HCT116 (cell line): Measurements from ENCODE around the gene CHRNB4. TPM values are rescaled to one million over a fixed set of nuclear protein-coding genes. Genes with fewer than 3 reads are reported as not detected.

Experiments used
- ATAC-seq: fragments of 200-7000 bp; cut with Tn5 transposase; 2 replicates; pipeline ENCODE4 v1.9.1; 2020; ENCODE audit warnings: mild to moderate bottlenecking, moderate library complexity
- BruUV-seq: library from RNA; stranded (reverse); fragments of 400-500 nt; replicated peaks from 2 replicates; lab custom pipeline; 2021; lab: Mats Ljungman, UMichigan
- CTCF ChIA-PET: fragments of 300-600 bp; sonication (Branson Sonifier 250); formaldehyde crosslinking; loops from one replicate; lab custom pipeline; 2021; ENCODE audit warnings: antibody characterized with exemption; lab: Charles Lee
- POLR2A ChIA-PET: fragments of 300-600, 350-600 bp; sonication (Branson Sonifier 250); formaldehyde crosslinking; loops from one replicate; lab custom pipeline; 2021; ENCODE audit warnings: antibody characterized with exemption; lab: Charles Lee
- RAD21 ChIA-PET, 2 experiments: fragments of 300-600 bp; sonication (Branson Sonifier 250); formaldehyde crosslinking; loops; one replicate each; lab custom pipeline; 2023; ENCODE audit warnings: low total read pairs in 2 of 2; ENCODE audit not compliant: uncharacterized antibody in 2 of 2, unreplicated experiment in 2 of 2, low non-redundant PET in 1 of 2; lab: Charles Lee
- DNase-seq: peaks from one replicate; pipeline ENCODE4 v3.0.0-alpha.2; 2010; ENCODE audit warnings: low read depth, low spot score
- H2AFZ ChIP-seq: fragments of 200-600 bp; shearing (Covaris generic), sonication (generic); 2 replicates; pipeline ENCODE4 v1.6.1; 2017; ENCODE audit warnings: low read depth, mixed run types, mixed read lengths, antibody characterized with exemption, low read length; ENCODE audit not compliant: poor library complexity, severe bottlenecking
- H3K27ac ChIP-seq: 2 replicates; pipeline ENCODE4 v1.5.1; 2012; ENCODE audit warnings: low read depth, low read length
- H3K27me3 ChIP-seq: fragments of 200-600 bp; sonication (generic); 2 replicates; pipeline ENCODE4 v1.6.1; 2016; ENCODE audit warnings: mixed run types, low read length, mixed read lengths; ENCODE audit not compliant: insufficient read depth
- H3K36me3 ChIP-seq, 2 experiments: fragments of 200-500 bp in 1 of 2; fragments of 200-600 bp in 1 of 2; sonication (Bioruptor generic) in 1 of 2; sonication (generic) in 1 of 2; 2 replicates each; pipeline versions ENCODE4 v1.5.1 to v1.6.1; 2014 to 2016; ENCODE audit warnings: low read length in 2 of 2, inconsistent platforms in 1 of 2, mixed read lengths in 1 of 2, mixed run types in 1 of 2; ENCODE audit not compliant: insufficient read depth in 2 of 2, control insufficient read depth in 1 of 2
- H3K4me1 ChIP-seq, 2 experiments: fragments of 200-600 bp in 1 of 2; sonication (generic) in 1 of 2; 2 replicates each; pipeline versions ENCODE4 v1.5.1 to v1.6.1; 2012 to 2017; ENCODE audit warnings: low read length in 2 of 2, inconsistent platforms in 1 of 2, mild to moderate bottlenecking in 1 of 2, mixed read lengths in 1 of 2, mixed run types in 1 of 2, moderate library complexity in 1 of 2; ENCODE audit not compliant: insufficient read depth in 2 of 2, control insufficient read depth in 1 of 2
- H3K4me2 ChIP-seq: fragments of 200-600 bp; sonication (generic); 2 replicates; pipeline ENCODE4 v1.6.1; 2017; ENCODE audit warnings: mixed run types, low read length, mixed read lengths
- H3K4me3 ChIP-seq, 2 experiments: fragments of 200-600 bp in 1 of 2; sonication (generic) in 1 of 2; replicated peaks in 1 of 2; 2 replicates each; pipeline ENCODE4 v1.5.1; 2011 to 2016; ENCODE audit warnings: low read length in 2 of 2, control low read depth in 1 of 2, low read depth in 1 of 2, mild to moderate bottlenecking in 1 of 2, mixed read lengths in 1 of 2, mixed run types in 1 of 2
- H3K79me2 ChIP-seq: fragments of 200-600 bp; sonication (generic); 2 replicates; pipeline ENCODE4 v1.6.1; 2017; ENCODE audit warnings: mild to moderate bottlenecking, mixed run types, low read length, moderate library complexity, mixed read lengths; ENCODE audit not compliant: insufficient read depth
- H3K9ac ChIP-seq: fragments of 200-600 bp; sonication (generic); 2 replicates; pipeline ENCODE4 v1.6.1; 2016; ENCODE audit warnings: low read length, mixed read lengths
- H3K9me2 ChIP-seq: fragments of 200-600 bp; sonication (generic), shearing (Covaris generic); 2 replicates; pipeline ENCODE4 v1.6.1; 2017; ENCODE audit warnings: mixed run types, mild to moderate bottlenecking, moderate library complexity; ENCODE audit not compliant: insufficient read depth
- H3K9me3 ChIP-seq, 2 experiments: fragments of 200-500 bp in 1 of 2; fragments of 200-600 bp in 1 of 2; sonication (Bioruptor generic) in 1 of 2; sonication (generic) in 1 of 2; 2 replicates each; pipeline ENCODE4 v1.6.1; 2014 to 2017; ENCODE audit warnings: low read length in 2 of 2, mixed read lengths in 2 of 2, inconsistent platforms in 1 of 2, low read depth in 1 of 2, mild to moderate bottlenecking in 1 of 2, mixed run types in 1 of 2, moderate library complexity in 1 of 2; ENCODE audit not compliant: control insufficient read depth in 1 of 2, insufficient read depth in 1 of 2
- H4K20me1 ChIP-seq: fragments of 200-600 bp; sonication (generic), shearing (Covaris generic); 2 replicates; pipeline ENCODE4 v1.6.1; 2017; ENCODE audit warnings: mixed run types, mild to moderate bottlenecking, moderate library complexity; ENCODE audit not compliant: insufficient read depth
- CEBPB ChIP-seq: IDR thresholded peaks from 2 replicates; pipeline ENCODE4 v1.6.1; 2012; ENCODE audit warnings: low read depth
- EZH2 ChIP-seq: fragments of 200-600 bp; sonication (generic); IDR thresholded peaks from 2 replicates; pipeline ENCODE4 v1.6.1; 2017; ENCODE audit warnings: antibody characterized with exemption, mixed run types
- FOSL1 ChIP-seq: IDR thresholded peaks from 2 replicates; pipeline ENCODE4 v1.6.1; 2012; ENCODE audit warnings: low read depth
- JUND ChIP-seq: IDR thresholded peaks from 2 replicates; pipeline ENCODE4 v1.6.1; 2012
- POLR2AphosphoS5 ChIP-seq: IDR thresholded peaks from 2 replicates; pipeline ENCODE4 v1.6.1; 2011; ENCODE audit warnings: mild to moderate bottlenecking, low read depth, low read length, moderate library complexity
- SP1 ChIP-seq: IDR thresholded peaks from 2 replicates; pipeline ENCODE4 v1.6.1; 2012; ENCODE audit warnings: low read depth
- SRF ChIP-seq: IDR thresholded peaks from 2 replicates; pipeline ENCODE4 v1.6.1; 2012; ENCODE audit warnings: low read depth
- TCF7L2 ChIP-seq: IDR thresholded peaks from 2 replicates; pipeline ENCODE4 v1.7.0; 2011; ENCODE audit warnings: borderline replicate concordance, inconsistent platforms; ENCODE audit not compliant: insufficient read depth, insufficient read length; ENCODE audit errors: extremely low read depth
- YY1 ChIP-seq: IDR thresholded peaks from 2 replicates; pipeline ENCODE4 v1.6.1; 2011; ENCODE audit warnings: low read length, low read depth, moderate library complexity, mild to moderate bottlenecking; ENCODE audit not compliant: insufficient replicate concordance; ENCODE audit errors: extremely low read depth
- ZNF274 ChIP-seq: fragments of 200-500 bp; sonication (Bioruptor generic); IDR thresholded peaks from 2 replicates; pipeline ENCODE4 v1.6.1; 2014; ENCODE audit warnings: mild to moderate bottlenecking, low read depth, low read length, inconsistent platforms
- intact Hi-C: fragments of 100-400 bp; cut with micrococcal nuclease; formaldehyde crosslinking; loops from 2 replicates; pipeline ENCODE4 v1.10.0; 2022
- total RNA-seq: library from RNA; stranded (reverse); gene quantifications from one replicate; pipeline ENCODE4 v1.2.1, GENCODE V29; 2021; ENCODE audit not compliant: unreplicated experiment
- TF ChIP-seq, protein P1 (sequence below), 3 experiments: fragments of 200-600 bp in 1 of 3; sonication (generic) in 1 of 3; IDR thresholded peaks in 2 of 3; conservative IDR thresholded peaks in 1 of 3; 2 replicates each; pipeline ENCODE4 v1.5.1; 2012 to 2017; ENCODE audit warnings: low read depth in 2 of 3, low read length in 2 of 3, antibody characterized with exemption in 1 of 3, borderline replicate concordance in 1 of 3, control low read depth in 1 of 3, mild to moderate bottlenecking in 1 of 3, mixed read lengths in 1 of 3, mixed run types in 1 of 3, moderate library complexity in 1 of 3; ENCODE audit not compliant: insufficient read depth in 1 of 3
- TF ChIP-seq, protein P2 (sequence below): IDR thresholded peaks from 2 replicates; pipeline ENCODE4 v1.6.1; 2012; ENCODE audit warnings: low read depth
- TF ChIP-seq, protein P3 (sequence below): IDR thresholded peaks from 2 replicates; pipeline ENCODE4 v1.6.1; 2012
- TF ChIP-seq, protein P4 (sequence below): IDR thresholded peaks from 2 replicates; pipeline ENCODE4 v1.6.1; 2012

The CHRNB4 gene
- total RNA-seq, 1 experiment from 2014 or later = 2.0 TPM

DNA sequence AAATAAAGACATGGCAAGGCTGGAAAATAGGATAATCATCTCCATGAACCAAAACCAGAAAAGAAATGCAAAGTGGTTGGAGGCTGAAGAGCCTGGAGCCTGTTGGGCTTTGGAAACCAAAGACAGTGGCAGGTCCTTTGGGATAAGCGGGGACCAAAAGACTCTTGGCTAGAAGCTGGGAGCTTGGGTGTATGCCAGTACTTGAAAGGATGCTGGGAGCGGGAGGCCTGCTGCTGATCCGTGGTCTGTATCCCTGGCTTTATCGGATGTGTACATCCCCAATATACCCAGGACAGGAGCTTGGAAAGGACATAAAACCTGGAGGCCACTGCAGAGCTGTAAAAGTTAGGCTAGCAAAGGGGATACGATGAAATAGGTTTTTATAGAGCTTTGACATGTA, 1.3 kb upstream of the CHRNB4 start:
- RAD21 ChIA-PET = no interaction called here
- intact Hi-C loops = no loop called here
- BruUV-seq = no TSS peak

More for the DNA sequence above, 1.3 kb upstream of the CHRNB4 start:
- Histone ChIP-seq H3K9me3 (no peaks in the 10 kb centered on the region), H3K4me2 (no peak overlapping the region), H4K20me1 (no peaks in the 10 kb centered on the region), H2AFZ (no peak overlapping the region), H3K79me2 (no peaks in the 10 kb centered on the region), H3K27me3 (no peaks in the 10 kb centered on the region), H3K9ac (no peak overlapping the region)
- DNase-seq = no peak
- no peak for TF ChIP-seq JUND
- TF ChIP-seq, protein P1, sequence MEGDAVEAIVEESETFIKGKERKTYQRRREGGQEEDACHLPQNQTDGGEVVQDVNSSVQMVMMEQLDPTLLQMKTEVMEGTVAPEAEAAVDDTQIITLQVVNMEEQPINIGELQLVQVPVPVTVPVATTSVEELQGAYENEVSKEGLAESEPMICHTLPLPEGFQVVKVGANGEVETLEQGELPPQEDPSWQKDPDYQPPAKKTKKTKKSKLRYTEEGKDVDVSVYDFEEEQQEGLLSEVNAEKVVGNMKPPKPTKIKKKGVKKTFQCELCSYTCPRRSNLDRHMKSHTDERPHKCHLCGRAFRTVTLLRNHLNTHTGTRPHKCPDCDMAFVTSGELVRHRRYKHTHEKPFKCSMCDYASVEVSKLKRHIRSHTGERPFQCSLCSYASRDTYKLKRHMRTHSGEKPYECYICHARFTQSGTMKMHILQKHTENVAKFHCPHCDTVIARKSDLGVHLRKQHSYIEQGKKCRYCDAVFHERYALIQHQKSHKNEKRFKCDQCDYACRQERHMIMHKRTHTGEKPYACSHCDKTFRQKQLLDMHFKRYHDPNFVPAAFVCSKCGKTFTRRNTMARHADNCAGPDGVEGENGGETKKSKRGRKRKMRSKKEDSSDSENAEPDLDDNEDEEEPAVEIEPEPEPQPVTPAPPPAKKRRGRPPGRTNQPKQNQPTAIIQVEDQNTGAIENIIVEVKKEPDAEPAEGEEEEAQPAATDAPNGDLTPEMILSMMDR (IDR thresholded peaks at IDR 0.05 in 2 of 3, conservative IDR thresholded peaks at IDR 0.05 in 1 of 3; ENCODE audit: borderline replicate concordance in 1 of 3, insufficient read depth in 1 of 3, low read depth in 2 of 3, low read length in 2 of 3) = no peak
- no peak for TF ChIP-seq SRF
- TF ChIP-seq, protein P2, sequence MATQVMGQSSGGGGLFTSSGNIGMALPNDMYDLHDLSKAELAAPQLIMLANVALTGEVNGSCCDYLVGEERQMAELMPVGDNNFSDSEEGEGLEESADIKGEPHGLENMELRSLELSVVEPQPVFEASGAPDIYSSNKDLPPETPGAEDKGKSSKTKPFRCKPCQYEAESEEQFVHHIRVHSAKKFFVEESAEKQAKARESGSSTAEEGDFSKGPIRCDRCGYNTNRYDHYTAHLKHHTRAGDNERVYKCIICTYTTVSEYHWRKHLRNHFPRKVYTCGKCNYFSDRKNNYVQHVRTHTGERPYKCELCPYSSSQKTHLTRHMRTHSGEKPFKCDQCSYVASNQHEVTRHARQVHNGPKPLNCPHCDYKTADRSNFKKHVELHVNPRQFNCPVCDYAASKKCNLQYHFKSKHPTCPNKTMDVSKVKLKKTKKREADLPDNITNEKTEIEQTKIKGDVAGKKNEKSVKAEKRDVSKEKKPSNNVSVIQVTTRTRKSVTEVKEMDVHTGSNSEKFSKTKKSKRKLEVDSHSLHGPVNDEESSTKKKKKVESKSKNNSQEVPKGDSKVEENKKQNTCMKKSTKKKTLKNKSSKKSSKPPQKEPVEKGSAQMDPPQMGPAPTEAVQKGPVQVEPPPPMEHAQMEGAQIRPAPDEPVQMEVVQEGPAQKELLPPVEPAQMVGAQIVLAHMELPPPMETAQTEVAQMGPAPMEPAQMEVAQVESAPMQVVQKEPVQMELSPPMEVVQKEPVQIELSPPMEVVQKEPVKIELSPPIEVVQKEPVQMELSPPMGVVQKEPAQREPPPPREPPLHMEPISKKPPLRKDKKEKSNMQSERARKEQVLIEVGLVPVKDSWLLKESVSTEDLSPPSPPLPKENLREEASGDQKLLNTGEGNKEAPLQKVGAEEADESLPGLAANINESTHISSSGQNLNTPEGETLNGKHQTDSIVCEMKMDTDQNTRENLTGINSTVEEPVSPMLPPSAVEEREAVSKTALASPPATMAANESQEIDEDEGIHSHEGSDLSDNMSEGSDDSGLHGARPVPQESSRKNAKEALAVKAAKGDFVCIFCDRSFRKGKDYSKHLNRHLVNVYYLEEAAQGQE = no peak
- no peak for TF ChIP-seq CEBPB
- TF ChIP-seq, protein P3, sequence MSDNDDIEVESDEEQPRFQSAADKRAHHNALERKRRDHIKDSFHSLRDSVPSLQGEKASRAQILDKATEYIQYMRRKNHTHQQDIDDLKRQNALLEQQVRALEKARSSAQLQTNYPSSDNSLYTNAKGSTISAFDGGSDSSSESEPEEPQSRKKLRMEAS = no peak
- no peak for TF ChIP-seq ZNF274
- TF ChIP-seq EZH2 = no peak
- TF ChIP-seq TCF7L2 = no peak
- no peak for TF ChIP-seq YY1
- no peak for TF ChIP-seq SP1
- no peak for TF ChIP-seq FOSL1
- TF ChIP-seq, protein P4, sequence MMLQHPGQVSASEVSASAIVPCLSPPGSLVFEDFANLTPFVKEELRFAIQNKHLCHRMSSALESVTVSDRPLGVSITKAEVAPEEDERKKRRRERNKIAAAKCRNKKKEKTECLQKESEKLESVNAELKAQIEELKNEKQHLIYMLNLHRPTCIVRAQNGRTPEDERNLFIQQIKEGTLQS = no peak
- no peak for TF ChIP-seq POLR2AphosphoS5
- TF ChIP-seq, all 23 proteins: peak for 0
- ChIA-PET CTCF (no interaction called here), POLR2A (interaction anchor here (0.7 kb wide), 1 partner anchor 42 kb away, joined by 3 read pairs; no protein-coding TSS in a partner anchor)
- Histone ChIP-seq H3K9me2 (no peaks in the 10 kb centered on the region), H3K36me3 (no peaks in the 10 kb centered on the region), H3K4me1 (peaks cover 2 to 15% of the 10 kb centered on the region in 2 experiments; a peak in 2 of 4 replicates), H3K27ac (no peak overlapping the region), H3K4me3 (no peak overlapping the region)
- ATAC-seq = no peak
